ENCODE results near the gene FAM78B.

DNA sequence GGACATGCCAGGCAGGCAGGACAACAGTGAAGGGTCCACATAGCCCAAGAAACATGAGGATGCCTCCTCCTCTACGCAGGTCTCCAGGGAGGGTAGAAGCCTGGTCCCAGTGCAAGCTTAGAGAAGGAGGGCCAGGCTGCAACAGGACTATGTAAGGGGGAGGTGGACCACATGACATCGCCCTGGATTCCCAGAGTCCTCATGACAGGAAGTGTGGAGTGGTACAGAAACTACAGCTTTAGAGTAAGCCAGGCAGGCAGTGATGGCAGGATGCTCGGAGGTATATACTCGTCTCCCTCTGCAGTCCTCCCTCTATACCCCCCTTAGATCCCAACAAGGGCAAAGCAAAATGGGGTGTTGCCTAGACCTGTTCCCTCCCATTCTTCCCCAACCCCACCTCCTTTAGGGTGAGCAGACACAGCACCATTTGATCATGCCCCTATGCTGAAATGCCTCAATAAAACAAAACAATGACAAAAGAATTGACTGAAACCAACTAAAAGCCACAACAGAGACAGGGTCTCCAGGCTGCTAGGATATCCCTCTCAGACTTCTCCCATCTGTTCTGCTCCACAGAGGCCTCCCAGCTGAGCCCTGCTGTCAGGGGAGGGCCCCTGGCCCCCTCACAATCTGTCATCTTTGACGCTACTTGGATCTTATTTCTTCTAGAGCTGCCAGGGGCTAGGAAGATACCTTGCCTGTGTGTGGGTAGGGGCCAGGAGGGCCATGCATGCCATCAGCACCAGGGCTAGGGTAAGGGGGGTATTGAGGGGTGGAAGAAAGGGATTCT, 13.1 kb downstream of the FAM78B start:
- TF ChIP-seq POLR2A (IDR thresholded peaks at IDR 0.05), result no peak
- TF ChIP-seq, protein P1, sequence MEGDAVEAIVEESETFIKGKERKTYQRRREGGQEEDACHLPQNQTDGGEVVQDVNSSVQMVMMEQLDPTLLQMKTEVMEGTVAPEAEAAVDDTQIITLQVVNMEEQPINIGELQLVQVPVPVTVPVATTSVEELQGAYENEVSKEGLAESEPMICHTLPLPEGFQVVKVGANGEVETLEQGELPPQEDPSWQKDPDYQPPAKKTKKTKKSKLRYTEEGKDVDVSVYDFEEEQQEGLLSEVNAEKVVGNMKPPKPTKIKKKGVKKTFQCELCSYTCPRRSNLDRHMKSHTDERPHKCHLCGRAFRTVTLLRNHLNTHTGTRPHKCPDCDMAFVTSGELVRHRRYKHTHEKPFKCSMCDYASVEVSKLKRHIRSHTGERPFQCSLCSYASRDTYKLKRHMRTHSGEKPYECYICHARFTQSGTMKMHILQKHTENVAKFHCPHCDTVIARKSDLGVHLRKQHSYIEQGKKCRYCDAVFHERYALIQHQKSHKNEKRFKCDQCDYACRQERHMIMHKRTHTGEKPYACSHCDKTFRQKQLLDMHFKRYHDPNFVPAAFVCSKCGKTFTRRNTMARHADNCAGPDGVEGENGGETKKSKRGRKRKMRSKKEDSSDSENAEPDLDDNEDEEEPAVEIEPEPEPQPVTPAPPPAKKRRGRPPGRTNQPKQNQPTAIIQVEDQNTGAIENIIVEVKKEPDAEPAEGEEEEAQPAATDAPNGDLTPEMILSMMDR (IDR thresholded peaks at IDR 0.05), result no peak
